GM21381 (cell line): ENCODE measurements around the gene BBOF1.
"Not testable (repeated sequence)": the region's sequence is repeated elsewhere in the genome, so short reads cannot be mapped to it uniquely, and the experiment has no call there.

Experiments used
- ATAC-seq: cut with Tn5 transposase; IDR thresholded peaks from one replicate; pipeline ENCODE4 v1.9.1; 2021; ENCODE audit warnings: mild to moderate bottlenecking, moderate library complexity; ENCODE audit not compliant: unreplicated experiment

Gene BBOF1

GRCh38 chr14:74085047-74085637, 66.0 kb downstream of the BBOF1 start:
- ATAC-seq, result no peak

GRCh38 chr14:74085828-74086227, 66.7 kb downstream of the BBOF1 start:
- ATAC-seq, result no peak

- ATAC-seq, result no peak
Observed at GRCh38 chr14:74089251-74090020, 70.3 kb downstream of the BBOF1 start.

- no peak for ATAC-seq
Observed at GRCh38 chr14:74105381-74105780, 86.2 kb downstream of the BBOF1 start.

GRCh38 chr14:74109369-74109768, 90.2 kb downstream of the BBOF1 start:
- ATAC-seq, result no peak

- not testable (repeated sequence) for ATAC-seq
Observed at GRCh38 chr14:74111395-74112216, 92.5 kb downstream of the BBOF1 start.
